HCT116 (cell line): ENCODE data around the gene ZFP36L2. TPM values are rescaled to one million over a fixed set of nuclear protein-coding genes. Genes with fewer than 3 reads are reported as not detected.

Source experiments
- ATAC-seq: fragments of 200-7000 bp; cut with Tn5 transposase; 2 replicates; pipeline ENCODE4 v1.9.1; 2020; ENCODE audit warnings: mild to moderate bottlenecking, moderate library complexity
- BruUV-seq: library from RNA; stranded (reverse); fragments of 400-500 nt; replicated peaks from 2 replicates; lab custom pipeline; 2021; lab: Mats Ljungman, UMichigan
- CTCF ChIA-PET: fragments of 300-600 bp; sonication (Branson Sonifier 250); formaldehyde crosslinking; loops from one replicate; lab custom pipeline; 2021; ENCODE audit warnings: antibody characterized with exemption; lab: Charles Lee
- POLR2A ChIA-PET: fragments of 300-600, 350-600 bp; sonication (Branson Sonifier 250); formaldehyde crosslinking; loops from one replicate; lab custom pipeline; 2021; ENCODE audit warnings: antibody characterized with exemption; lab: Charles Lee
- RAD21 ChIA-PET, 2 experiments: fragments of 300-600 bp; sonication (Branson Sonifier 250); formaldehyde crosslinking; loops; one replicate each; lab custom pipeline; 2023; ENCODE audit warnings: low total read pairs in 2 of 2; ENCODE audit not compliant: uncharacterized antibody in 2 of 2, unreplicated experiment in 2 of 2, low non-redundant PET in 1 of 2; lab: Charles Lee
- DNase-seq: peaks from one replicate; pipeline ENCODE4 v3.0.0-alpha.2; 2010; ENCODE audit warnings: low read depth, low spot score
- H2AFZ ChIP-seq: fragments of 200-600 bp; shearing (Covaris generic), sonication (generic); 2 replicates; pipeline ENCODE4 v1.6.1; 2017; ENCODE audit warnings: low read depth, mixed run types, mixed read lengths, antibody characterized with exemption, low read length; ENCODE audit not compliant: poor library complexity, severe bottlenecking
- H3K27ac ChIP-seq: 2 replicates; pipeline ENCODE4 v1.5.1; 2012; ENCODE audit warnings: low read depth, low read length
- H3K27me3 ChIP-seq: fragments of 200-600 bp; sonication (generic); 2 replicates; pipeline ENCODE4 v1.6.1; 2016; ENCODE audit warnings: mixed run types, low read length, mixed read lengths; ENCODE audit not compliant: insufficient read depth
- H3K36me3 ChIP-seq, 2 experiments: fragments of 200-500 bp in 1 of 2; fragments of 200-600 bp in 1 of 2; sonication (Bioruptor generic) in 1 of 2; sonication (generic) in 1 of 2; 2 replicates each; pipeline versions ENCODE4 v1.5.1 to v1.6.1; 2014 to 2016; ENCODE audit warnings: low read length in 2 of 2, inconsistent platforms in 1 of 2, mixed read lengths in 1 of 2, mixed run types in 1 of 2; ENCODE audit not compliant: insufficient read depth in 2 of 2, control insufficient read depth in 1 of 2
- H3K4me1 ChIP-seq, 2 experiments: fragments of 200-600 bp in 1 of 2; sonication (generic) in 1 of 2; 2 replicates each; pipeline versions ENCODE4 v1.5.1 to v1.6.1; 2012 to 2017; ENCODE audit warnings: low read length in 2 of 2, inconsistent platforms in 1 of 2, mild to moderate bottlenecking in 1 of 2, mixed read lengths in 1 of 2, mixed run types in 1 of 2, moderate library complexity in 1 of 2; ENCODE audit not compliant: insufficient read depth in 2 of 2, control insufficient read depth in 1 of 2
- H3K4me2 ChIP-seq: fragments of 200-600 bp; sonication (generic); 2 replicates; pipeline ENCODE4 v1.6.1; 2017; ENCODE audit warnings: mixed run types, low read length, mixed read lengths
- H3K4me3 ChIP-seq, 2 experiments: fragments of 200-600 bp in 1 of 2; sonication (generic) in 1 of 2; replicated peaks in 1 of 2; 2 replicates each; pipeline ENCODE4 v1.5.1; 2011 to 2016; ENCODE audit warnings: low read length in 2 of 2, control low read depth in 1 of 2, low read depth in 1 of 2, mild to moderate bottlenecking in 1 of 2, mixed read lengths in 1 of 2, mixed run types in 1 of 2
- H3K79me2 ChIP-seq: fragments of 200-600 bp; sonication (generic); 2 replicates; pipeline ENCODE4 v1.6.1; 2017; ENCODE audit warnings: mild to moderate bottlenecking, mixed run types, low read length, moderate library complexity, mixed read lengths; ENCODE audit not compliant: insufficient read depth
- H3K9ac ChIP-seq: fragments of 200-600 bp; sonication (generic); 2 replicates; pipeline ENCODE4 v1.6.1; 2016; ENCODE audit warnings: low read length, mixed read lengths
- H3K9me2 ChIP-seq: fragments of 200-600 bp; sonication (generic), shearing (Covaris generic); 2 replicates; pipeline ENCODE4 v1.6.1; 2017; ENCODE audit warnings: mixed run types, mild to moderate bottlenecking, moderate library complexity; ENCODE audit not compliant: insufficient read depth
- H3K9me3 ChIP-seq, 2 experiments: fragments of 200-500 bp in 1 of 2; fragments of 200-600 bp in 1 of 2; sonication (Bioruptor generic) in 1 of 2; sonication (generic) in 1 of 2; 2 replicates each; pipeline ENCODE4 v1.6.1; 2014 to 2017; ENCODE audit warnings: low read length in 2 of 2, mixed read lengths in 2 of 2, inconsistent platforms in 1 of 2, low read depth in 1 of 2, mild to moderate bottlenecking in 1 of 2, mixed run types in 1 of 2, moderate library complexity in 1 of 2; ENCODE audit not compliant: control insufficient read depth in 1 of 2, insufficient read depth in 1 of 2
- H4K20me1 ChIP-seq: fragments of 200-600 bp; sonication (generic), shearing (Covaris generic); 2 replicates; pipeline ENCODE4 v1.6.1; 2017; ENCODE audit warnings: mixed run types, mild to moderate bottlenecking, moderate library complexity; ENCODE audit not compliant: insufficient read depth
- CBX3 ChIP-seq: IDR thresholded peaks from 2 replicates; pipeline ENCODE4 v1.6.1; 2012; ENCODE audit warnings: low read depth
- CEBPB ChIP-seq: IDR thresholded peaks from 2 replicates; pipeline ENCODE4 v1.6.1; 2012; ENCODE audit warnings: low read depth
- EGR1 ChIP-seq: IDR thresholded peaks from 2 replicates; pipeline ENCODE4 v1.6.1; 2012; ENCODE audit warnings: low read depth
- ELF1 ChIP-seq: IDR thresholded peaks from 2 replicates; pipeline ENCODE4 v1.6.1; 2012; ENCODE audit warnings: low read depth, borderline replicate concordance
- EZH2phosphoT487 ChIP-seq: fragments of 200-600 bp; IDR thresholded peaks from 2 replicates; pipeline ENCODE4 v1.6.1; 2018; ENCODE audit warnings: antibody characterized with exemption, borderline replicate concordance
- JUND ChIP-seq: IDR thresholded peaks from 2 replicates; pipeline ENCODE4 v1.6.1; 2012
- SIN3A ChIP-seq: IDR thresholded peaks from 2 replicates; pipeline ENCODE4 v1.6.1; 2012; ENCODE audit warnings: low read depth
- SRF ChIP-seq: IDR thresholded peaks from 2 replicates; pipeline ENCODE4 v1.6.1; 2012; ENCODE audit warnings: low read depth
- ZFX ChIP-seq: fragments of 450-650 bp; IDR thresholded peaks from 2 replicates; pipeline ENCODE4 v1.6.1; 2017
- intact Hi-C: fragments of 100-400 bp; cut with micrococcal nuclease; formaldehyde crosslinking; loops from 2 replicates; pipeline ENCODE4 v1.10.0; 2022
- total RNA-seq: library from RNA; stranded (reverse); gene quantifications from one replicate; pipeline ENCODE4 v1.2.1, GENCODE V29; 2021; ENCODE audit not compliant: unreplicated experiment
- TF ChIP-seq, protein P1 (sequence below): IDR thresholded peaks from 2 replicates; pipeline ENCODE4 v1.6.1; 2012
- TF ChIP-seq, protein P2 (sequence below), 3 experiments: fragments of 200-600 bp in 1 of 3; sonication (generic) in 1 of 3; IDR thresholded peaks in 2 of 3; conservative IDR thresholded peaks in 1 of 3; 2 replicates each; pipeline ENCODE4 v1.5.1; 2012 to 2017; ENCODE audit warnings: low read depth in 2 of 3, low read length in 2 of 3, antibody characterized with exemption in 1 of 3, borderline replicate concordance in 1 of 3, control low read depth in 1 of 3, mild to moderate bottlenecking in 1 of 3, mixed read lengths in 1 of 3, mixed run types in 1 of 3, moderate library complexity in 1 of 3; ENCODE audit not compliant: insufficient read depth in 1 of 3

Gene ZFP36L2
- total RNA-seq, 1 experiment from 2014 or later: 30.3 TPM

DNA sequence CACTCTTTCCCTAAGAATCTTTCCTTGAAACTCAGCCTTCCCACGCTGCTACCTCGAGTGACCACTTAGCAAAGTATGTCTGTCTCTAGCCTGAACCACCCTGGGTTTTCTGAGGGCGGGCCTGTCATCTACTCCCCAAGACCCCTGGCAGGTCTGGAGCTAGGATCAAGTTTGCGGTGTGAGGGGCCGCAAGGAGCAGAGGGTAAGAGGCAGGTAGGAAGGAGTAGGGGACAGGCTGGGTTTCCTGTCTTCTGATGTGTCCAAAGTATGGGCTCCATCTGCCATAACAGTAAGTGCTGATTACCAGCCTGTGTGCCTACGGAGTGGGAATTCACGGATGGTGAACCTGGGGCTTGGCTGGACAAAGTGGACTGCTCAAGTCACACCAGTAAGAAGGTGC is 25.4 kb downstream of the ZFP36L2 start:
- no peak overlapping the region for H3K4me3 ChIP-seq
- RAD21 ChIA-PET: no interaction called here
- H3K36me3 ChIP-seq: no peaks in the 10 kb centered on the region
- TF ChIP-seq ZFX: no peak
- no peak for TF ChIP-seq SIN3A
- TF ChIP-seq ELF1: no peak
- no peak for TF ChIP-seq SRF
- TF ChIP-seq CBX3: no peak
- no peak for TF ChIP-seq CEBPB
- TF ChIP-seq JUND: no peak
- no peak for TF ChIP-seq EZH2phosphoT487
- TF ChIP-seq, protein P1, sequence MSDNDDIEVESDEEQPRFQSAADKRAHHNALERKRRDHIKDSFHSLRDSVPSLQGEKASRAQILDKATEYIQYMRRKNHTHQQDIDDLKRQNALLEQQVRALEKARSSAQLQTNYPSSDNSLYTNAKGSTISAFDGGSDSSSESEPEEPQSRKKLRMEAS: no peak
- TF ChIP-seq, protein P2, sequence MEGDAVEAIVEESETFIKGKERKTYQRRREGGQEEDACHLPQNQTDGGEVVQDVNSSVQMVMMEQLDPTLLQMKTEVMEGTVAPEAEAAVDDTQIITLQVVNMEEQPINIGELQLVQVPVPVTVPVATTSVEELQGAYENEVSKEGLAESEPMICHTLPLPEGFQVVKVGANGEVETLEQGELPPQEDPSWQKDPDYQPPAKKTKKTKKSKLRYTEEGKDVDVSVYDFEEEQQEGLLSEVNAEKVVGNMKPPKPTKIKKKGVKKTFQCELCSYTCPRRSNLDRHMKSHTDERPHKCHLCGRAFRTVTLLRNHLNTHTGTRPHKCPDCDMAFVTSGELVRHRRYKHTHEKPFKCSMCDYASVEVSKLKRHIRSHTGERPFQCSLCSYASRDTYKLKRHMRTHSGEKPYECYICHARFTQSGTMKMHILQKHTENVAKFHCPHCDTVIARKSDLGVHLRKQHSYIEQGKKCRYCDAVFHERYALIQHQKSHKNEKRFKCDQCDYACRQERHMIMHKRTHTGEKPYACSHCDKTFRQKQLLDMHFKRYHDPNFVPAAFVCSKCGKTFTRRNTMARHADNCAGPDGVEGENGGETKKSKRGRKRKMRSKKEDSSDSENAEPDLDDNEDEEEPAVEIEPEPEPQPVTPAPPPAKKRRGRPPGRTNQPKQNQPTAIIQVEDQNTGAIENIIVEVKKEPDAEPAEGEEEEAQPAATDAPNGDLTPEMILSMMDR (IDR thresholded peaks at IDR 0.05 in 2 of 3, conservative IDR thresholded peaks at IDR 0.05 in 1 of 3; ENCODE audit: borderline replicate concordance in 1 of 3, insufficient read depth in 1 of 3, low read depth in 2 of 3, low read length in 2 of 3): no peak
- no peak for TF ChIP-seq EGR1
- H4K20me1 ChIP-seq: no peaks in the 10 kb centered on the region
- POLR2A ChIA-PET: no interaction called here
- H3K4me1 ChIP-seq: peaks cover 12 to 17% of the 10 kb centered on the region in 2 experiments
- H3K79me2 ChIP-seq: no peaks in the 10 kb centered on the region
- DNase-seq: no peak
- H3K27ac ChIP-seq: no peak overlapping the region
- no peaks in the 10 kb centered on the region for H3K27me3 ChIP-seq
- no TSS peak for BruUV-seq
- CTCF ChIA-PET: no interaction called here
- intact Hi-C loops: no loop called here
- no peak for ATAC-seq
- H3K9me3 ChIP-seq: no peaks in the 10 kb centered on the region
- no peak overlapping the region for H3K9ac ChIP-seq
- H3K4me2 ChIP-seq: no peak overlapping the region
- H3K9me2 ChIP-seq: no peaks in the 10 kb centered on the region
- no peak overlapping the region for H2AFZ ChIP-seq
